Measurements from ENCODE around the gene ZFY. TPM values are rescaled to one million over a fixed set of nuclear protein-coding genes. Genes with fewer than 3 reads are reported as not detected.

ZFY gene
- total RNA-seq: 23.0 TPM

- no peaks in the 10 kb centered on the region for H3K36me3 ChIP-seq (ENCODE audit: control insufficient read depth in 3 of 3, insufficient read depth in 3 of 3, low read length in 3 of 3)
- H3K4me3 ChIP-seq (ENCODE audit: low read length in 3 of 3): peak within 1 kb of the TSS in 2 of 3 donors; percentile 76 to 81
- peak within 1 kb of the TSS in 2 of 3 donors; percentile 98 to 99 for H3K9ac ChIP-seq (ENCODE audit: low read depth in 1 of 3, low read length in 3 of 3)
- H3K4me1 ChIP-seq (ENCODE audit: control insufficient read depth in 3 of 3, insufficient read depth in 3 of 3, low read length in 3 of 3): peaks cover 0 to 7% (median 3%) of the 10 kb centered on the region in 3 donors
- H3K27me3 ChIP-seq (ENCODE audit: control insufficient read depth in 3 of 3, insufficient read depth in 3 of 3, low read length in 3 of 3): no peaks in the 10 kb centered on the region
- H3K9me3 ChIP-seq (ENCODE audit: control insufficient read depth in 3 of 3, low read length in 3 of 3): no peaks in the 10 kb centered on the region
- H3K27ac ChIP-seq (ENCODE audit: low read depth, low read length): no peak within 1 kb of the TSS
Observed at GRCh38 chrY:2934861-2935715, at the start of gene ZFY. Gene ZFY, plus strand, starts transcription at chrY:2935381. Its CDS starts 18,556 bp downstream, at chrY:2953937.

- H3K9me3 ChIP-seq (ENCODE audit: control insufficient read depth in 3 of 3, low read length in 3 of 3): no peaks in the 10 kb centered on the region
- H3K4me1 ChIP-seq (ENCODE audit: control insufficient read depth in 3 of 3, insufficient read depth in 3 of 3, low read length in 3 of 3): no peaks in the 10 kb centered on the region
- H3K36me3 ChIP-seq (ENCODE audit: control insufficient read depth in 3 of 3, insufficient read depth in 3 of 3, low read length in 3 of 3): no peaks in the 10 kb centered on the region
- H3K27me3 ChIP-seq (ENCODE audit: control insufficient read depth in 3 of 3, insufficient read depth in 3 of 3, low read length in 3 of 3): no peaks in the 10 kb centered on the region
- H3K27ac ChIP-seq (ENCODE audit: low read depth, low read length): no peak overlapping the region
- H3K9ac ChIP-seq (ENCODE audit: low read depth in 1 of 3, low read length in 3 of 3): no peak overlapping the region
- H3K4me3 ChIP-seq (ENCODE audit: low read length in 3 of 3): no peak overlapping the region
Observed at GRCh38 chrY:2885880-2886279, 49.3 kb upstream of the ZFY start.

DNA sequence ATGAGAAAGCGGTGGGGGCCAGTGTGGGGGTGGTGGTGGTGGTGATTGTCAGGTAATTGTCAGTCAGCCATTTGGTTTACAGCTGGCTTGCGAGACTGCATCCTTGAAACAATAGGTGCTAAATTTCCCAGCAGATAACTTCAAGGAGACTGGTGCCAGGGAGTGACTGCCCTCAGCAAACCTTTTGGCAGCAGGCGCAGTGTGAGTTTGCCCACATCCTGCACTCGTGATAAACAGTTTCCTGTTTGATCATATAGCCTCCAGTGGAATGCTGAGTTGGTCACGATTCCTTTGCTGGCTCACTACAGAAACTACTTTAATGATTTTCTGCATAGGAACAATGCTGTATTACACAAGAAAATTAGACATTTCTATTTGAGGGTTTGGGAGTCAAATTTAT lies 47.8 kb upstream of the ZFY start:
- H3K27ac ChIP-seq (ENCODE audit: low read depth, low read length): no peak overlapping the region
- no peaks in the 10 kb centered on the region for H3K9me3 ChIP-seq (ENCODE audit: control insufficient read depth in 3 of 3, low read length in 3 of 3)
- H3K4me3 ChIP-seq (ENCODE audit: low read length in 3 of 3): no peak overlapping the region
- H3K4me1 ChIP-seq (ENCODE audit: control insufficient read depth in 3 of 3, insufficient read depth in 3 of 3, low read length in 3 of 3): no peaks in the 10 kb centered on the region
- no peak overlapping the region for H3K9ac ChIP-seq (ENCODE audit: low read depth in 1 of 3, low read length in 3 of 3)
- H3K27me3 ChIP-seq (ENCODE audit: control insufficient read depth in 3 of 3, insufficient read depth in 3 of 3, low read length in 3 of 3): no peaks in the 10 kb centered on the region
- H3K36me3 ChIP-seq (ENCODE audit: control insufficient read depth in 3 of 3, insufficient read depth in 3 of 3, low read length in 3 of 3): no peaks in the 10 kb centered on the region

DNA sequence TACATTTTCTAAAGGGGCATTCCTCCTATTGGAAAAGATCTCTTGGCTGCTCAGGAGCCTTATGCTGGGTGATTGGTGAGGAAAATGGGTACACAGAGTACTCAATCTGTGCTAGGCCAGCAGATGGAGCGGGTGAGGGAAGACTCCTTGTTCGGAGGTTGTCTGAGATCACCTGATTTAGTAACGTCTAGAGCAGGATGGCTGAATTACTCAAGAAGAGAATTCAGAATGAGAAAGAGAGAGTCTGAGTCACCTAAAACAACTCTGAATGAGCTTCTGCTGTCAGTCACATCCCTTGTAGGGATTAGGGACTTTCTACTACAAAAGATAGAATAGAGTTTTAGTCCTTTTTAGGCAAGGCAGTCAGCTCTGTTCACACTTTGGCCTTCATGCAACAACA lies 47.2 kb upstream of the ZFY start:
- H3K9ac ChIP-seq (ENCODE audit: low read depth in 1 of 3, low read length in 3 of 3): no peak overlapping the region
- no peak overlapping the region for H3K27ac ChIP-seq (ENCODE audit: low read depth, low read length)
- H3K4me1 ChIP-seq (ENCODE audit: control insufficient read depth in 3 of 3, insufficient read depth in 3 of 3, low read length in 3 of 3): no peaks in the 10 kb centered on the region
- no peaks in the 10 kb centered on the region for H3K36me3 ChIP-seq (ENCODE audit: control insufficient read depth in 3 of 3, insufficient read depth in 3 of 3, low read length in 3 of 3)
- no peak overlapping the region for H3K4me3 ChIP-seq (ENCODE audit: low read length in 3 of 3)
- no peaks in the 10 kb centered on the region for H3K9me3 ChIP-seq (ENCODE audit: control insufficient read depth in 3 of 3, low read length in 3 of 3)
- H3K27me3 ChIP-seq (ENCODE audit: control insufficient read depth in 3 of 3, insufficient read depth in 3 of 3, low read length in 3 of 3): no peaks in the 10 kb centered on the region

DNA sequence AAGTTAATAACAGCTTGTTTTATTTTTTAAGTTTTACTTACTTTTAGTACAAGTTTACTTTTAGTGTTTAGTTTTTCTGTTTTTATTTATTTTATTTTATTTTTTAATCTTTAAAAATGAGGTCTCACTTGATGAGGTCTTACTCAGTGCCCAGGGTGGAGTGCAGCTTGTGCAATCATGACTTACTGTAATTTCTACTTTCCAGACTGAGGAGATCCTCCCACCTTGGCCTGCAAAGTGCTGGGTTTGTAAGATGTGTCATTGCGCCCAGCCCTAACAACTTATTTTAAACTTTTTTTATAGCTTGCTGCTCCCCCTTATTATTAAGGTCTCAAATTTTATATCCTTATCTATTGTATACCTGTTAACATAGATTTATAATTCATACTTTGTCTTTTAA lies 41.7 kb upstream of the ZFY start:
- Histone ChIP-seq H3K9ac (ENCODE audit: low read depth in 1 of 3, low read length in 3 of 3) (no peak overlapping the region), H3K27ac (ENCODE audit: low read depth, low read length) (no peak overlapping the region), H3K4me1 (ENCODE audit: control insufficient read depth in 3 of 3, insufficient read depth in 3 of 3, low read length in 3 of 3) (no peaks in the 10 kb centered on the region), H3K27me3 (ENCODE audit: control insufficient read depth in 3 of 3, insufficient read depth in 3 of 3, low read length in 3 of 3) (no peaks in the 10 kb centered on the region), H3K9me3 (ENCODE audit: control insufficient read depth in 3 of 3, low read length in 3 of 3) (no peaks in the 10 kb centered on the region), H3K4me3 (ENCODE audit: low read length in 3 of 3) (no peak overlapping the region), H3K36me3 (ENCODE audit: control insufficient read depth in 3 of 3, insufficient read depth in 3 of 3, low read length in 3 of 3) (no peaks in the 10 kb centered on the region)

- Histone ChIP-seq H3K4me1 (ENCODE audit: control insufficient read depth in 3 of 3, insufficient read depth in 3 of 3, low read length in 3 of 3) (no peaks in the 10 kb centered on the region), H3K27me3 (ENCODE audit: control insufficient read depth in 3 of 3, insufficient read depth in 3 of 3, low read length in 3 of 3) (no peaks in the 10 kb centered on the region), H3K4me3 (ENCODE audit: low read length in 3 of 3) (no peak overlapping the region), H3K36me3 (ENCODE audit: control insufficient read depth in 3 of 3, insufficient read depth in 3 of 3, low read length in 3 of 3) (no peaks in the 10 kb centered on the region), H3K27ac (ENCODE audit: low read depth, low read length) (no peak overlapping the region), H3K9ac (ENCODE audit: low read depth in 1 of 3, low read length in 3 of 3) (no peak overlapping the region), H3K9me3 (ENCODE audit: control insufficient read depth in 3 of 3, low read length in 3 of 3) (no peaks in the 10 kb centered on the region)
Observed at GRCh38 chrY:2896050-2896449, 39.1 kb upstream of the ZFY start.

DNA sequence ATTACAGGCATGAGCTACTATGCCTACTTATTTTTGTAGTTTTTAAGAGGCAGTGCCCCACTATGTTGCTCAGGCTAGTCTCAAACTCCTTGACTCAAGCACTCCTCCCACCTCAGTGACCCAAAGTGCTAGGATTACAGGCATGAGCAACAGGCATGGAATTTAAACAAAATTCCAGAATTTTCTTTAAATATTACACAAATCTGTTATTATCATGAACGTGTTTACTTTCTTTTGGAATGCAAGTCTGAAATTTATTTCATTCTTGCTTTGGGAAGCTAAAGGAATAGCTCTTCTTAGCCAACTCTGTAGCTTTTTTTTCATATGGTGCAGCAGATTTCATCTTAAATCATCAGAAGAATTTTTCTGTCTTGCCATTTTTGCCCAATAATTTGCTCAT lies 27.8 kb upstream of the ZFY start:
- Histone ChIP-seq H3K4me1 (ENCODE audit: control insufficient read depth in 3 of 3, insufficient read depth in 3 of 3, low read length in 3 of 3) (no peaks in the 10 kb centered on the region), H3K27me3 (ENCODE audit: control insufficient read depth in 3 of 3, insufficient read depth in 3 of 3, low read length in 3 of 3) (no peaks in the 10 kb centered on the region), H3K27ac (ENCODE audit: low read depth, low read length) (no peak overlapping the region), H3K9me3 (ENCODE audit: control insufficient read depth in 3 of 3, low read length in 3 of 3) (no peaks in the 10 kb centered on the region), H3K36me3 (ENCODE audit: control insufficient read depth in 3 of 3, insufficient read depth in 3 of 3, low read length in 3 of 3) (no peaks in the 10 kb centered on the region), H3K9ac (ENCODE audit: low read depth in 1 of 3, low read length in 3 of 3) (no peak overlapping the region), H3K4me3 (ENCODE audit: low read length in 3 of 3) (no peak overlapping the region)

- no peaks in the 10 kb centered on the region for H3K27me3 ChIP-seq (ENCODE audit: control insufficient read depth in 3 of 3, insufficient read depth in 3 of 3, low read length in 3 of 3)
- H3K9ac ChIP-seq (ENCODE audit: low read depth in 1 of 3, low read length in 3 of 3): no peak overlapping the region
- H3K9me3 ChIP-seq (ENCODE audit: control insufficient read depth in 3 of 3, low read length in 3 of 3): no peaks in the 10 kb centered on the region
- no peak overlapping the region for H3K27ac ChIP-seq (ENCODE audit: low read depth, low read length)
- H3K36me3 ChIP-seq (ENCODE audit: control insufficient read depth in 3 of 3, insufficient read depth in 3 of 3, low read length in 3 of 3): no peaks in the 10 kb centered on the region
- H3K4me1 ChIP-seq (ENCODE audit: control insufficient read depth in 3 of 3, insufficient read depth in 3 of 3, low read length in 3 of 3): no peaks in the 10 kb centered on the region
- no peak overlapping the region for H3K4me3 ChIP-seq (ENCODE audit: low read length in 3 of 3)
Observed at GRCh38 chrY:2913066-2913815, 21.9 kb upstream of the ZFY start.

DNA sequence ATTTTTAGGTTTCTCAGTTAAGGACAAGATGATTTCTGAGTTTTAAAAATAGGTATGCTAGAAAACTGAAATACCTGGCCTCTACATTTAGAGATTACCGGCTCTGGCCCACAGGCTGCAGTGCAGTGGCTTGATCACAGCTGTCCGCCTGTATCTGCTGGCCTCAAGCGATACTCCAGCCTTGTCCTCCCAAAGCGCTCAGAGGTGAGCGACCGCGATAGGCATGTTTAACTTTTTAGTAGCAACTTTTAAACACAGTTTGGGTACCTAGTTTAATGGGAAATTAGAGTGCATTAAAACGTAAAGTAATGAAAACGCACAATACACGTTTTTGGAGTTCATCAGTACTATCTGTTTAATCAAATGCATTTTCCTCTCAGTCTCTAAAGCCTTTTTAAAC lies 1.1 kb upstream of the ZFY start:
- Histone ChIP-seq H3K27me3 (ENCODE audit: control insufficient read depth in 3 of 3, insufficient read depth in 3 of 3, low read length in 3 of 3) (no peaks in the 10 kb centered on the region), H3K4me1 (ENCODE audit: control insufficient read depth in 3 of 3, insufficient read depth in 3 of 3, low read length in 3 of 3) (peaks cover 0 to 7% (median 3%) of the 10 kb centered on the region in 3 donors), H3K36me3 (ENCODE audit: control insufficient read depth in 3 of 3, insufficient read depth in 3 of 3, low read length in 3 of 3) (no peaks in the 10 kb centered on the region), H3K9ac (ENCODE audit: low read depth in 1 of 3, low read length in 3 of 3) (peak overlapping the region in 2 of 3 donors; percentile 98 to 99), H3K4me3 (ENCODE audit: low read length in 3 of 3) (peak overlapping the region in 2 of 3 donors; percentile 73 to 81), H3K9me3 (ENCODE audit: control insufficient read depth in 3 of 3, low read length in 3 of 3) (no peaks in the 10 kb centered on the region), H3K27ac (ENCODE audit: low read depth, low read length) (no peak overlapping the region)

Data from skeletal muscle tissue (tissue), 4 donors.